SIG-M5 treated with dmso at 0.1 percent for 504 hours (cell line): Measurements from ENCODE around the gene TCEAL1.

Experiments
- DNase-seq: peaks from one replicate; lab custom pipeline; 2025; ENCODE audit not compliant: unreplicated experiment; lab: John Stamatoyannopoulos, UW

The TCEAL1 gene

GRCh38 chrX:103678199-103678993, 49.6 kb downstream of the TCEAL1 start:
- DNase-seq = no peak
